ENCODE results near the gene KRT15. TPM values are rescaled to one million over a fixed set of nuclear protein-coding genes. Genes with fewer than 3 reads are reported as not detected.

KRT15 gene
- total and polyA plus RNA-seq, 2 of the 8 experiments (the other 6 are each of a cell fraction or from before 2014, with no cell fraction given): 0.11 to 0.13 TPM

DNA sequence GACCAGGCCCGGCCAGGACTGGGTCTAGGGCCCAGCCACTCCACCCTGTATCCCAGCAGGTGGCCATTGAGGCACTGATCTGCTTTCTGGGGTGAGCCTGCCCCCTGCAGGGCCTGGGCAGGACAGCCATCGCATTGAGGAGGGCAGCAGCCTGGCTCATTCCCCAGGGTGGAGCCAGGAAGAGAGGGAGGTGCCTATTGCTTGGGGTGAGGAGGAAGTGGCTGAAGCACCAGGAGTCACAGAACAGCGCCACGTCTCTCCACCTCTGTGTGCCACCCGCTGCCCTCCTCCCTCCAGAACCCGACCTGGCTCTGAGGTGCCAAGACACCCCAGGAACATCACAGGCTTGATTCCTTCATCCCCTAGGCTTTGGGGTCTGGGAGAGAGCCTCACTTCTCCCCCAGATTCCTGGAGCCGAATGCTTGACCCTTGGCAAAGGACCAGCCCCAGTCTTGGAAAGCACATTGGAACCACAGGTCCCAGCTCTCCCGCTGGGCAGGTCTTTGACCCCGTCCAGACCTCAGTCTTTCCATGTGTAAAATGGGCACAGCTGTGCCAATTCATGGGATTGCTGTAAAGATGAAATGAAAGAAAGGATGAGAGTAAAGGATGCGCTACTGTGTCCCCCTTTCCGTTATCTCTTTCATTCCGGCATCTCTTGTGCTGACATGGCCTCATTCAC is 21.7 kb downstream of the KRT15 start (continued):
- no peak for TF ChIP-seq HDAC6 (IDR thresholded peaks at IDR 0.05; ENCODE audit: low read depth, low read length)
- no peak for TF ChIP-seq POU5F1 (IDR thresholded peaks at IDR 0.05; ENCODE audit: low read depth, low read length)
- TF ChIP-seq YY1 (IDR thresholded peaks at IDR 0.05; ENCODE audit: low read depth, low read length): peak; percentile 52; the same call in 1 of the 2 replicates
- TF ChIP-seq SP2 (IDR thresholded peaks at IDR 0.05; ENCODE audit: low read length): no peak
- TF ChIP-seq RAD21 (IDR thresholded peaks at IDR 0.05 in 1 of 2, conservative IDR thresholded peaks at IDR 0.05 in 1 of 2; ENCODE audit: low read depth in 2 of 2, low read length in 2 of 2): peak; percentile 80 to 92
- no peak for TF ChIP-seq JUN (IDR thresholded peaks at IDR 0.05; ENCODE audit: low read depth, low read length)
- TF ChIP-seq CHD1 (IDR thresholded peaks at IDR 0.05; ENCODE audit: low read depth, low read length): no peak
- no peak for TF ChIP-seq SP4 (IDR thresholded peaks at IDR 0.05; ENCODE audit: low read length)
- TF ChIP-seq KDM4A (IDR thresholded peaks at IDR 0.05; ENCODE audit: low read depth, low read length, severe bottlenecking): no peak
- TF ChIP-seq ZNF274 (IDR thresholded peaks at IDR 0.05; ENCODE audit: borderline replicate concordance, extremely low read depth, low read length): no peak
